Measurements from ENCODE around the gene PRRT2.
"Not testable (repeated sequence)": the region's sequence is repeated elsewhere in the genome, so short reads cannot be mapped to it uniquely, and the experiment has no call there.

The PRRT2 gene

GRCh38 chr16:29811896-29812665, at the start of gene PRRT2:
Gene PRRT2, plus strand, starts transcription at chr16:29812193. Its CDS starts 862 bp downstream, at chr16:29813055.
- in situ Hi-C loops (cut with HindIII; ENCODE audit: low pct_ligation_motif_present, low pct_unique_long_range_greater_than_20kb, low sequenced_read_pairs): no loop called here
- peak; percentile 59 for DNase-seq

GRCh38 chr16:29763326-29763725, 48.7 kb upstream of the PRRT2 start:
- no peak for DNase-seq
- in situ Hi-C loops (cut with HindIII; ENCODE audit: low pct_ligation_motif_present, low pct_unique_long_range_greater_than_20kb, low sequenced_read_pairs): no loop called here

DNA sequence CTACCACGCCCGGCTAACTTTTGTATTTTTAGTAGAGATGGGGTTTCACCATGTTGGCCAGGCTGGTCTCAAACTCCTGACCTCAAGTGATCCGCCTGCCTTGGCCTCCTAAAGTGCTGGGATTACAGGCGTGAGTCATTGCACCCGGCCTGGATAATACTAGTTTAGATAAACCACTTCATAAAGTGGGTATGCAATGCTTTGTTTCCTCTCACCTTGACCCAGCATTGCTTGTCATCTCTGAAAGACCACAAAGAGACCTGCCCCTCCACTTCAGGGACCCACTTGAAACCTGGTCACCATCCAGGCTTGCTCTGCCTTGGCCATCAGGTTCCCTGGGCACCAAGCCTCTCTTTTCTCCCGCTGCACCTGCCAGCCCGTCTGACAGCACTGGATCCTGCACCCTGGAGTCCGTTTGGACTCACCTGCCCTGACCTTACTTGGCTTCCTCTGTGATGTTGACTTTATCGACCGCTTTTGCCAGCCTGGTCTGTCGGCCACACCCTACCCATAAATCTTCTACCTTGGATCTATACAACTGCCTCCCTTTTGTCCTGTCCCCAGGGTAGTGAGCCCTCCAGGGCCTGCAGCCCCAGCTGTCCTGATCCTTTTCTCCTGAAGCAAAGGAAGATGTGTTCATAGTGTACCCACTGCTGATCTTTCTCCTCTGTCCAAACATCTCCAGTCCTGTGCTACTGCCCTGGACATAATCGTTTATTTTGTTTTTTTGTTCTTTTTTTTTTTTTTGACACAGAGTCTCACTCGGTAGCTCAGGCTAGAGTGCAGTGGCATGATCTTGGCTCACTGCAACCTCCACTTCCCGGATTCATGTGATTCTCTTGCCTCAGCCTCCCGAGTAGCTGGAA, 46.6 kb upstream of the PRRT2 start:
- DNase-seq: no peak
- in situ Hi-C loops (cut with HindIII; ENCODE audit: low pct_ligation_motif_present, low pct_unique_long_range_greater_than_20kb, low sequenced_read_pairs): no loop called here

GRCh38 chr16:29766571-29766970, 45.4 kb upstream of the PRRT2 start:
- in situ Hi-C loops (cut with HindIII; ENCODE audit: low pct_ligation_motif_present, low pct_unique_long_range_greater_than_20kb, low sequenced_read_pairs): no loop called here

DNA sequence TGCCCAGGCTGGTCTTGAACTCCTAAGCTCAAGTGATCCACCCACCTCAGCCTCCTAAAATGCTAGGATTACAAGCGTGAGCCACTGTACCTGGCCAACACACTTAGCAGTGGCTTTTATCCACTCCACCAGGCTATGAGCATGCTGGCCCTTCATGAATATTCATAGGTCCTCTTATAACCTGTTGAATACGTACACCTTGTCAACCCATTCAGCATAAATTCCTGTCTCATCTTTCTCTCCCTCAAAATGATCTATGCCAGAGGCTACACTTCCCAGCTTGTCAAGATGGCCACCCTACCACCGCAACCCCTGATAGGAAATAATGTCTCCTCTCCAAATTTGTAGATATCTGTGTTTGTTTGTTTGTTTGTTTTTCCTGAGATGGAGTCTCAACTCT, 44.9 kb upstream of the PRRT2 start:
- no peak for DNase-seq
- in situ Hi-C loops (cut with HindIII; ENCODE audit: low pct_ligation_motif_present, low pct_unique_long_range_greater_than_20kb, low sequenced_read_pairs): no loop called here

More at GRCh38 chr16:29766571-29766970, 45.4 kb upstream of the PRRT2 start:
- no peak for DNase-seq

DNA sequence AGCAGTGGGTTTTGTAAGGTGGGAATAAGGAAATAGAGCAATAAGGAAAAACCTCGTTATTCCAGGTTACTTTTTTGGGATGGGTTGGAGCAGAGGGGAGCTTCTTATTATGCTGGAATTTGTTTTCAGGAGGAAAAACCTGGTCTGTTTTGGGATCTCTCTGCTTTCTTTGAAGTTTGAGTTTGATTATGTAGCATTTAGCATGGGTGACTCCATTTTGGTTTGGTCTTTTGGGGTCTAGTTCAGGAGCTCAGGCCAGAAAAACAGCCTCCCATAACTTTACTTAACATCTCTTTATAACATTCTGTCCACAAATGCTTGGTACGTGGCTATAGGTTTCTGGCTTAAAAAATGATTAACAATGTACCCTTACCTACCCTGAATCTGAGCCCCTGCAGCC, 42.5 kb upstream of the PRRT2 start:
- in situ Hi-C loops (cut with HindIII; ENCODE audit: low pct_ligation_motif_present, low pct_unique_long_range_greater_than_20kb, low sequenced_read_pairs): no loop called here
- no peak for DNase-seq

GRCh38 chr16:29770250-29770929, 41.6 kb upstream of the PRRT2 start:
- no peak for DNase-seq
- in situ Hi-C loops (cut with HindIII; ENCODE audit: low pct_ligation_motif_present, low pct_unique_long_range_greater_than_20kb, low sequenced_read_pairs): no loop called here

- DNase-seq; in situ Hi-C loops (cut with HindIII; ENCODE audit: low pct_ligation_motif_present, low pct_unique_long_range_greater_than_20kb, low sequenced_read_pairs): not testable (repeated sequence)
Observed at GRCh38 chr16:29772330-29772729, 39.7 kb upstream of the PRRT2 start.

DNA sequence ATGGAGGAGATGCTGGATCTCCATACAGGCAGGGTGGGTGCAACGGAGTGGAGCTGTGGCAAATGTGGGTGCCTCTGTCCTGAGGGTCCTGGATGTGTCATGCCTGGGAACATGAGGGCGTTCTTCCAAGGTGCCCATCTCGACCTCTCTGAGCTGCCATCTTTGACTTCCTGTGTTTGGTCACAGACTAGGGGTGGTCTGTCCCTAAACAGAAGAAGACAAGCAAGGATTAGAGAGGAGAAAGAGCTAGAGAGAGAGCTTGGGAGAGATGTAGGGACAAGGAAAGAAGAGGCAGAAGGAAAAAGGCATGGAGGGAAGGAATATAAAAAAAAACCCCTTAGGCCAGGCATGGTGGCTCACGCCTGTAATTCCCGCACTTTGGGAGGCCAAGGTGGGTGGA, 37.3 kb upstream of the PRRT2 start:
- DNase-seq: no peak
- in situ Hi-C loops (cut with HindIII; ENCODE audit: low pct_ligation_motif_present, low pct_unique_long_range_greater_than_20kb, low sequenced_read_pairs): no loop called here

- no peak for DNase-seq
Observed at GRCh38 chr16:29775742-29776408, 36.1 kb upstream of the PRRT2 start.

DNA sequence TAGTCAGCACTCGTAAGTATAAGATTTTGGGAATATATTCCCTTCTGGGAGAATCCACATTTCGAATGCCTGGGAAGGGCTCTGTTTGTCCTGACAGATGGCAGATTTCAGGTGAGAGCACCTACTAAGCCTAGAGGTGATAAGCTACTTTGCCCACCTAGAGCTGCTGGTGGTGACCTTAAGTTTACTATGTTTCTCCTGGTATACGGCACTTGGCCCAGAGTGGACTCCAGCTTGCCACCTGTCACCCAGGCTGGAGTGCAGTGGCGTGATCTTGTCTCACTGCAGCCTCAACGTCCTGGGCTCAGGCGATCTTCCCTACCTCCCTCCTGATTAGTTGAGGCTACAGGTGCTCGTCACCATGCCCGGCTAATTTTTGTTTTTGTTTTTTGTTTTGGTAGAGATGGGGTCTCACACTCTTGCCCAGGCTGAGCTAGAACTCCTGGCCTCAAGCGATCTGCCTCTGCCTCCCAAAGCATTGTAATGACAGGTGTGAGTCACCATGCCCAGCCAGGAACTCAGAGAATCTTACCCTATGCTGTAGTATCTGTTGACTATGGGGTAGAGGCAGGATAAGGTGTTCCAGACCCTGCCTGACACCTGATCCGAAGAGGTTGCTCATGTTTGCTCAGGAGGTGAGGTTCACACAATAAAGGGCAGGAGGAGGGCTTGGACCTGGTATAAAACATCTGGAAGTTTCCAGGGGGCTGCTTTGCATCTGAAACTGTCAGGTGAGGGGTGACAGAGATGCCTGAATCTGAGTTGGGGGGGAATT, 34.2 kb upstream of the PRRT2 start, which contains the start of gene ZG16:
Gene ZG16, plus strand, starts transcription at position 681 of the 775 bp plus-strand sequence. CDS start 1,011 bp downstream, outside the sequence.
- DNase-seq: no peak
- in situ Hi-C loops (cut with HindIII; ENCODE audit: low pct_ligation_motif_present, low pct_unique_long_range_greater_than_20kb, low sequenced_read_pairs): no loop called here

More at GRCh38 chr16:29775742-29776408, 36.1 kb upstream of the PRRT2 start:
- in situ Hi-C loops (cut with HindIII; ENCODE audit: low pct_ligation_motif_present, low pct_unique_long_range_greater_than_20kb, low sequenced_read_pairs): no loop called here

- in situ Hi-C loops (cut with HindIII; ENCODE audit: low pct_ligation_motif_present, low pct_unique_long_range_greater_than_20kb, low sequenced_read_pairs): no loop called here
- DNase-seq: no peak
Observed at GRCh38 chr16:29779474-29779873, 32.5 kb upstream of the PRRT2 start.

DNA sequence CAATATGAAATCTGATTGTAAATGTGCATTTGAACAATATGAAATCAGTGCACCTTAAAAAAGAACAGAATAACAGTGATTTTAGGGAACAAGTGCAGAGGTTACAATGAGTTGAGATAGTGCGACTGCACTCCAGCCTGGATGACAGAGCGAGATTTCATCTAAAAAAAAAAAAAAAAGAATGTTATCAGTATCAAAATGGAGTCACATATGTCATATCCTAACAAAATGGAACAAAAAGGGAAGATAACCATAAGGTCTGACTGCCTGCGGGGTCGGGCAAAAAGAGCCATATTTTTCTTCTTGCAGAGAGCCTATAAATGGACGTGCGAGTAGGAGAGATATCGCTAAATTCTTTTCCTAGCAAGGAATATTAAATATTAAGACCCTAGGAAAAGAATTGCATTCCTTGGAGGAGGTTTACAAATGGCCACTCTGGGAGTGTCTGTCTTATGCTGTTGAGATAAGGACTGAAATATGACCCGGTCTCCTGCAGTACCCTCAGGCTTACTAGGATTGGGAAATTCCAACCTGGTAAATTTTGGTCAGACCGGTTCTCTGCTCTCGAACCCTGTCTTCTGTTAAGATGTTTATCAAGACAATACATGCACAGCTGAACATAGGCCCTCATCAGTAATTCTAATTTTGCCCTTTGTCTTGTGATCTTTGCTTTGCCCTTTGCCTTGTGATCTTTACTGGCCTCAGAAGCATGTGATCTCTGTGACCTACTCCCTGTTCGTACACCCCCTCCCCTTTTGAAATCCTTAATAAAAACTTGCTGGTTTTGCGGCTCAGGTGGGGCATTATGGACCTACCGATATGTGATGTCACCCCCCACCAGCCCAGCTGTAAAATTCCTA, 28.7 kb upstream of the PRRT2 start:
- DNase-seq; in situ Hi-C loops (cut with HindIII; ENCODE audit: low pct_ligation_motif_present, low pct_unique_long_range_greater_than_20kb, low sequenced_read_pairs): not testable (repeated sequence)

DNA sequence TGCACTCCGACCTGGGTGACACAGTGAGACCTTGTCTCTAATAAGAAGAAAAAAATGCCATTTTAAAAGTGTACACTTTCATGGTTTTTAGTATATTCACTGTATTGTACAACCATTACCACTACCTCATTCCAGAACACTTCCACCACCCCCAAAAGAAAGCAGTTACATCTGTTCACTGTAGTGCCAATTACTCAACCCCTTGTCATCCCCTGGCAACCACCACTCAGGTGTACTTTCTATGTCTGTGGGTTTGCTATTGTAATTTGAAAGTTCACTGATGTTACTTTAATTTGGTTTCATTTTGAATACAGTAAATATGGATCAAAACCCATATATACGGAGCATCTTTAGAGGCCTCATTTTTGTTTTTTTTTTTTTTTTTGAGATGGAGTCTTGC, 27.8 kb upstream of the PRRT2 start:
- DNase-seq: no peak
- in situ Hi-C loops (cut with HindIII; ENCODE audit: low pct_ligation_motif_present, low pct_unique_long_range_greater_than_20kb, low sequenced_read_pairs): no loop called here

DNA sequence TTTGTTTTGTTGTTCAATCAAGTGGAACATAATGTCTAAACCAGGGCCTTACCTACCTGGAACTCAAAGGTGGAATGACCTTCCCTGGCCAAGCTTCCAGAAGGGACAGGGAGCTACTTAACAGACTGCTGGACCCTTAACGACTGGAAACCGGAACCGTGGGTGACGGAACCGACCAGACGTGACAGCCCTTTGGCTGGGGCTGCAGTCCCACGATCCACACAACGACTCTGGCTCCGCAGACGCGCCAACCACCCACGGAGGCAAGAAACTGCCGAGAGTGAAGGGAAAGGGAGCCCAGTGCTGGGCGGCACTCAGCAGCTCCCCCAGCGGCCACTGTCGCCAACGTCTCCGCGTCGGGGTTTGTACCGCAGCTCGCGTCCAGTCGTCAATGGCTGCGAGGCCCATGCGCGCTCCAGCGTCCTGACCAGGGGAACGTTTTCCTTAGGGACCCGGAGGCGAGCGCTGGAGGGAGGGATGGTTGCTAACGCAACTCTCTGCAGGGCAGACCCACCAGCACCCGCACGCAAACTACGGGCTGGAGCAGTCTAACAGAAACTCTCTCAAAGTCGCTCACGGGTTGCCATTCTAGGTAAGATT, 27.0 kb upstream of the PRRT2 start:
- in situ Hi-C loops (cut with HindIII; ENCODE audit: low pct_ligation_motif_present, low pct_unique_long_range_greater_than_20kb, low sequenced_read_pairs): no loop called here
- no peak for DNase-seq

- DNase-seq; in situ Hi-C loops (cut with HindIII; ENCODE audit: low pct_ligation_motif_present, low pct_unique_long_range_greater_than_20kb, low sequenced_read_pairs): not testable (repeated sequence)
Observed at GRCh38 chr16:29787155-29787554, 24.8 kb upstream of the PRRT2 start.
